GM18520 (cell line): Measurements from ENCODE around the gene SIAH2.
A peak's percentile ranks its signal among the peaks of the same experiment; 100 is the strongest.

Source experiments
- ATAC-seq: cut with Tn5 transposase; IDR thresholded peaks from one replicate; pipeline ENCODE4 v1.9.1; 2021; ENCODE audit not compliant: unreplicated experiment

The SIAH2 gene

GRCh38 chr3:150736316-150736719, 26.7 kb downstream of the SIAH2 start:
- no peak for ATAC-seq

- ATAC-seq = no peak
Measured at GRCh38 chr3:150734795-150735119, 28.2 kb downstream of the SIAH2 start.

- no peak for ATAC-seq
Measured at GRCh38 chr3:150733936-150734794, 28.8 kb downstream of the SIAH2 start.

GRCh38 chr3:150733373-150733935, 29.5 kb downstream of the SIAH2 start:
- ATAC-seq = no peak

GRCh38 chr3:150729682-150730360, 33.1 kb downstream of the SIAH2 start:
- ATAC-seq = no peak

GRCh38 chr3:150727653-150728502, 35.1 kb downstream of the SIAH2 start:
- ATAC-seq = no peak

GRCh38 chr3:150725548-150725947, 37.4 kb downstream of the SIAH2 start:
- ATAC-seq = no peak

GRCh38 chr3:150723946-150724345, 39.0 kb downstream of the SIAH2 start:
- ATAC-seq = no peak

- no peak for ATAC-seq
Measured at GRCh38 chr3:150722267-150722666, 40.7 kb downstream of the SIAH2 start.

- peak; percentile 64 for ATAC-seq
Measured at GRCh38 chr3:150721285-150722130, 41.5 kb downstream of the SIAH2 start.

- no peak for ATAC-seq
Measured at GRCh38 chr3:150720444-150720843, 42.5 kb downstream of the SIAH2 start.

- ATAC-seq = no peak
Measured at GRCh38 chr3:150710097-150710496, 52.9 kb downstream of the SIAH2 start.

GRCh38 chr3:150703756-150704344, 59.1 kb downstream of the SIAH2 start, which contains the start of gene ERICH6:
Gene ERICH6, minus strand, starts transcription at chr3:150703920. Its CDS starts 22 bp downstream, at chr3:150703898.
- ATAC-seq = peak; percentile 97

GRCh38 chr3:150703299-150703755, 59.6 kb downstream of the SIAH2 start:
- no peak for ATAC-seq

GRCh38 chr3:150699068-150699639, 63.8 kb downstream of the SIAH2 start:
- ATAC-seq = no peak

GRCh38 chr3:150697646-150698045, 65.3 kb downstream of the SIAH2 start:
- ATAC-seq = no peak

GRCh38 chr3:150691414-150692040, 71.4 kb downstream of the SIAH2 start:
- ATAC-seq = no peak
